Keratinocyte (primary cell): Measurements from ENCODE around the gene DRG1. TPM values are rescaled to one million over a fixed set of nuclear protein-coding genes. Genes with fewer than 3 reads are reported as not detected.

Experiments used
- DNase-seq: peaks from one replicate; pipeline ENCODE4 v3.0.0-alpha.2; 2011; ENCODE audit warnings: low read depth, missing footprints, low spot score
- FAIRE-seq: peaks from 2 replicates; lab custom pipeline; 2011; peaks lifted over from hg19 to GRCh38; lab: Jason Lieb, UNC
- H2AFZ ChIP-seq: 2 replicates; pipeline ENCODE4 v1.6.0; 2012; ENCODE audit warnings: low read length, control low read depth, inconsistent platforms; ENCODE audit not compliant: control insufficient read depth
- H3K27ac ChIP-seq: 2 replicates; pipeline ENCODE4 v1.5.1; 2011; ENCODE audit warnings: low read length; ENCODE audit not compliant: control insufficient read depth, insufficient read depth
- H3K27me3 ChIP-seq: 3 replicates; pipeline ENCODE4 v1.6.0; 2011; ENCODE audit warnings: low read length; ENCODE audit not compliant: control insufficient read depth, insufficient read depth; ENCODE audit errors: extremely low read depth
- H3K36me3 ChIP-seq, 2 experiments: 2 replicates in 1 of 2; 3 replicates in 1 of 2; pipeline ENCODE4 v1.5.1; 2011; ENCODE audit warnings: low read length in 2 of 2, mild to moderate bottlenecking in 1 of 2; ENCODE audit not compliant: control insufficient read depth in 2 of 2, insufficient read depth in 2 of 2; ENCODE audit errors: extremely low read depth in 1 of 2
- H3K4me1 ChIP-seq: 3 replicates; pipeline ENCODE4 v1.5.1; 2011; ENCODE audit warnings: low read length; ENCODE audit not compliant: control insufficient read depth, insufficient read depth; ENCODE audit errors: extremely low read depth
- H3K4me2 ChIP-seq: 3 replicates; pipeline ENCODE4 v1.6.0; 2011; ENCODE audit warnings: low read depth, low read length; ENCODE audit not compliant: control insufficient read depth, insufficient read depth; ENCODE audit errors: extremely low read depth
- H3K4me3 ChIP-seq, 3 experiments: fragments of 200-600 bp in 1 of 3; sonication (generic) in 1 of 3; 2 replicates in 2 of 3; 3 replicates in 1 of 3; pipeline ENCODE4 v1.5.1; 2011 to 2016; ENCODE audit warnings: low read length in 3 of 3, mild to moderate bottlenecking in 3 of 3, control low read depth in 2 of 3, inconsistent platforms in 1 of 3, low read depth in 1 of 3, mixed read lengths in 1 of 3, mixed run types in 1 of 3, moderate library complexity in 1 of 3; ENCODE audit not compliant: control insufficient read depth in 2 of 3, insufficient read depth in 2 of 3; ENCODE audit errors: extremely low read depth in 1 of 3
- H3K79me2 ChIP-seq: 2 replicates; pipeline ENCODE4 v1.6.0; 2012; ENCODE audit warnings: low read length; ENCODE audit not compliant: control insufficient read depth, insufficient read depth
- H3K9ac ChIP-seq: 3 replicates; pipeline ENCODE4 v1.6.0; 2011; ENCODE audit warnings: low read length; ENCODE audit not compliant: control insufficient read depth, insufficient read depth; ENCODE audit errors: extremely low read depth
- H3K9me1 ChIP-seq: 3 replicates; pipeline ENCODE4 v1.6.0; 2011; ENCODE audit warnings: low read length; ENCODE audit not compliant: control insufficient read depth, insufficient read depth; ENCODE audit errors: extremely low read depth
- H3K9me3 ChIP-seq: 2 replicates; pipeline ENCODE4 v1.5.1; 2012; ENCODE audit warnings: low read depth, low read length; ENCODE audit not compliant: control insufficient read depth
- H4K20me1 ChIP-seq: 3 replicates; pipeline ENCODE4 v1.6.0; 2011; ENCODE audit warnings: low read length; ENCODE audit not compliant: control insufficient read depth, insufficient read depth; ENCODE audit errors: extremely low read depth
- EZH2 ChIP-seq: IDR thresholded peaks from one replicate; pipeline ENCODE4 v1.6.1; 2012; ENCODE audit warnings: inconsistent platforms, mild to moderate bottlenecking, low read length, moderate library complexity
- dilution Hi-C: fragments of 300-500 bp; cut with MboI; formaldehyde crosslinking; loops from one replicate; pipeline ENCODE4 v1.7.0; 2020; ENCODE audit warnings: low sequenced_read_pairs; ENCODE audit not compliant: extremely low pct_ligation_motif_present
- polyA plus RNA-seq, 5 experiments: library from polyadenylated mRNA; depleted of rRNA in 3 of 5; stranded (reverse) in 3 of 5; stranded (forward) in 1 of 5; unstranded in 1 of 5; fragments of >200 nt; gene quantifications; 1 replicate in 1 of 5; 2 replicates in 3 of 5; 3 replicates in 1 of 5; pipeline versions ENCODE4 v1.2.1 to v1.2.3, GENCODE V29; 2011 to 2012; ENCODE audit warnings: missing spikeins in 2 of 5, low read depth in 1 of 5, low replicate concordance in 1 of 5
- TF ChIP-seq, protein P1 (sequence below), 3 experiments: IDR thresholded peaks in 1 of 3; conservative IDR thresholded peaks in 1 of 3; optimal IDR thresholded peaks in 1 of 3; 2 replicates in 2 of 3; 3 replicates in 1 of 3; pipeline versions ENCODE3 to v1.5.1; 2011; ENCODE audit warnings: low read length in 3 of 3, mild to moderate bottlenecking in 3 of 3, moderate library complexity in 2 of 3, control low read depth in 1 of 3, inconsistent platforms in 1 of 3; ENCODE audit not compliant: insufficient read depth in 2 of 3; ENCODE audit errors: extremely low read depth in 1 of 3

The DRG1 gene
- polyA plus RNA-seq, 1 donor (not counting 4 experiments of a cell fraction or from before 2014, with no cell fraction given): 87.4 TPM

DNA sequence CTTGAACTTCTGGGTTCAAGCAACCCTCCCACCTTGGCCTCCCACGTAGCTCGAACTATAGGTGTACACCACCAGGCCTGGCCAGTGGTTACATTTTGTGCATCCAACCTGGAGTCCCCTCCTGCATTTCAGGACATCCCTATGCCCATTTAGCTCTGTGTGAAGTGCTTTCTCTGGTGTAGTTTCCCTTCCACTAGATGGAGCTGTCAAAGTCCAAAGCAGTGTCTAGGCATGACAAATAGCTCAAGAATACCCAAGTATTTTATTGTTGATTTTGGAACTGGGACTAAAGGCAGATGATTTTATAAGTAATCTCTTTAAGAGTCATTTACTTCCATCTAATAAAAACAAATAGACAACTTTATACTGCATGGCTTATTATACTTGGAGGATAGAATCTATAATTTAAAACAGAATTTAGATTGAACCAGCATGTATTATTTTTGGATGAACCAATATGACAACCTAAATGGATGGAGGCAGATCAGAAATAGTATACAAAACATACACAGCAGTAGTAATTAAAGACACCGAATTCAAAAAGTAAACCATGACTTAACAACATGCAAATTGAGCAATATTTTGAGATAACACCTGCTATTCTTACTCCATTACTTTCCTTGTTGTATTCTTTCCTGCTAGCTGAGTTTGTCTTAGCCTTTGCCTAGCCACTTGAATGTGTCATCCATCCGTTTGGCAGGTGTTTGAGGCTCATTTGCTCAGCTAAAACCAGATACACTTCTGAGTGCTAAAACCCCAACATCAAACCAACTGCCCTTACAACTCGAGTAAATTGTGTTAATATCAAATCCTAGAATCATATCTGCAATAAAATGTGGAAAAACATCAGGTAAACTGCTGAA lies 52.5 kb downstream of the DRG1 start:
- dilution Hi-C loops: no loop called here
- no peaks in the 10 kb centered on the region for H3K9me3 ChIP-seq
- H3K9ac ChIP-seq: no peak overlapping the region
- no peaks in the 10 kb centered on the region for H3K79me2 ChIP-seq
- no peak for TF ChIP-seq EZH2
- TF ChIP-seq, protein P1, sequence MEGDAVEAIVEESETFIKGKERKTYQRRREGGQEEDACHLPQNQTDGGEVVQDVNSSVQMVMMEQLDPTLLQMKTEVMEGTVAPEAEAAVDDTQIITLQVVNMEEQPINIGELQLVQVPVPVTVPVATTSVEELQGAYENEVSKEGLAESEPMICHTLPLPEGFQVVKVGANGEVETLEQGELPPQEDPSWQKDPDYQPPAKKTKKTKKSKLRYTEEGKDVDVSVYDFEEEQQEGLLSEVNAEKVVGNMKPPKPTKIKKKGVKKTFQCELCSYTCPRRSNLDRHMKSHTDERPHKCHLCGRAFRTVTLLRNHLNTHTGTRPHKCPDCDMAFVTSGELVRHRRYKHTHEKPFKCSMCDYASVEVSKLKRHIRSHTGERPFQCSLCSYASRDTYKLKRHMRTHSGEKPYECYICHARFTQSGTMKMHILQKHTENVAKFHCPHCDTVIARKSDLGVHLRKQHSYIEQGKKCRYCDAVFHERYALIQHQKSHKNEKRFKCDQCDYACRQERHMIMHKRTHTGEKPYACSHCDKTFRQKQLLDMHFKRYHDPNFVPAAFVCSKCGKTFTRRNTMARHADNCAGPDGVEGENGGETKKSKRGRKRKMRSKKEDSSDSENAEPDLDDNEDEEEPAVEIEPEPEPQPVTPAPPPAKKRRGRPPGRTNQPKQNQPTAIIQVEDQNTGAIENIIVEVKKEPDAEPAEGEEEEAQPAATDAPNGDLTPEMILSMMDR (optimal IDR thresholded peaks at IDR 0.05 in 1 of 3, IDR thresholded peaks at IDR 0.05 in 1 of 3, conservative IDR thresholded peaks at IDR 0.05 in 1 of 3; ENCODE audit: extremely low read depth in 1 of 3, insufficient read depth in 2 of 3, low read length in 3 of 3): peak; percentile 40 to 52 (median 50)
- H3K4me3 ChIP-seq: no peak overlapping the region
- H3K36me3 ChIP-seq: peaks cover 19% of the 10 kb centered on the region in 2 experiments
- no peaks in the 10 kb centered on the region for H3K9me1 ChIP-seq
- H2AFZ ChIP-seq: no peak overlapping the region
- no peak for DNase-seq
- no peaks in the 10 kb centered on the region for H3K4me1 ChIP-seq
- peak; percentile 56 for FAIRE-seq
- H3K4me2 ChIP-seq: no peak overlapping the region
- no peaks in the 10 kb centered on the region for H3K27me3 ChIP-seq
- H4K20me1 ChIP-seq: no peaks in the 10 kb centered on the region
- H3K27ac ChIP-seq: no peak overlapping the region

DNA sequence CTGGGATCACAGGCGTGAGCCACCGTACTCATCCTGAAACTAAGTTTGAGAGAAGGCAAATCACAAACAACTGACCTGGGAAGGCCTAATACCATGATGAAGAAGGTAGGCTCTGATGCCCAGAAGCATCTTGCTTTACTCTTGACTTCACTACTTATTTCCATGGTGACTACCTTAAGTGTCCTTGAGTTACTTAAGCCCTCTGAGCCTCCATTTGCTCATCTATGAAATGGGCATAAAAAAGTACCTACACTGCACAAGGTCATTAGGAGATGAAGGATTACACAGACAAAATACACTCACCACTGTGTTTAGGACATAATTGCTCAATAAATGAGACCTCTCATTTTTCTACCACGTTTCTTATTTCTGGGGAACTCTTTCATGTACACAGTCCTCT lies 62.3 kb downstream of the DRG1 start:
- dilution Hi-C loops: no loop called here
- Histone ChIP-seq H3K79me2 (peaks cover 8% of the 10 kb centered on the region), H3K27ac (no peak overlapping the region), H3K36me3 (peaks cover 25% of the 10 kb centered on the region in 2 experiments), H3K4me2 (no peak overlapping the region), H2AFZ (no peak overlapping the region), H3K4me1 (no peaks in the 10 kb centered on the region), H4K20me1 (no peaks in the 10 kb centered on the region), H3K4me3 (no peak overlapping the region), H3K9me3 (no peaks in the 10 kb centered on the region), H3K9ac (no peak overlapping the region), H3K27me3 (no peaks in the 10 kb centered on the region), H3K9me1 (no peaks in the 10 kb centered on the region)
- TF ChIP-seq, protein P1 (optimal IDR thresholded peaks at IDR 0.05 in 1 of 3, IDR thresholded peaks at IDR 0.05 in 1 of 3, conservative IDR thresholded peaks at IDR 0.05 in 1 of 3; ENCODE audit: extremely low read depth in 1 of 3, insufficient read depth in 2 of 3, low read length in 3 of 3): no peak
- no peak for TF ChIP-seq EZH2
- no peak for FAIRE-seq
- no peak for DNase-seq
